Smooth muscle cell (in vitro differentiated cells): ENCODE data around the gene KIAA1755. TPM values are rescaled to one million over a fixed set of nuclear protein-coding genes. Genes with fewer than 3 reads are reported as not detected.

Experiments
- DNase-seq: peaks from one replicate; lab custom pipeline; 2025; ENCODE audit not compliant: unreplicated experiment; lab: John Stamatoyannopoulos, UW
- H2AFZ ChIP-seq: fragments of 200-600 bp; sonication (generic); 2 replicates; pipeline ENCODE4 v1.6.0; 2016; ENCODE audit warnings: antibody characterized with exemption, low read depth, mild to moderate bottlenecking
- H3F3A ChIP-seq: fragments of 200-600 bp; sonication (generic); 2 replicates; pipeline ENCODE4 v1.6.0; 2017; ENCODE audit warnings: antibody characterized with exemption, low read depth
- H3K27ac ChIP-seq: fragments of 200-600 bp; sonication (generic); 2 replicates; pipeline ENCODE4 v1.5.1; 2016; ENCODE audit warnings: low read depth, mild to moderate bottlenecking
- H3K27me3 ChIP-seq: fragments of 200-600 bp; sonication (generic); 2 replicates; pipeline ENCODE4 v1.6.1; 2016; ENCODE audit warnings: low read depth, mild to moderate bottlenecking
- H3K36me3 ChIP-seq: fragments of 200-600 bp; sonication (generic); 2 replicates; pipeline ENCODE4 v1.5.1; 2016; ENCODE audit warnings: low read depth
- H3K4me1 ChIP-seq: fragments of 200-600 bp; sonication (generic); 2 replicates; pipeline ENCODE4 v1.5.1; 2016; ENCODE audit warnings: low read depth
- H3K4me2 ChIP-seq: fragments of 200-600 bp; sonication (generic); 2 replicates; pipeline ENCODE4 v1.6.0; 2016; ENCODE audit warnings: mild to moderate bottlenecking
- H3K4me3 ChIP-seq: fragments of 200-600 bp; sonication (generic); 2 replicates; pipeline ENCODE4 v1.5.1; 2016; ENCODE audit warnings: mild to moderate bottlenecking
- H3K79me2 ChIP-seq: fragments of 200-600 bp; sonication (generic); 2 replicates; pipeline ENCODE4 v1.6.0; 2016; ENCODE audit warnings: low read depth, mild to moderate bottlenecking
- H3K9ac ChIP-seq: fragments of 200-600 bp; sonication (generic); 2 replicates; pipeline ENCODE4 v1.6.0; 2016; ENCODE audit warnings: low read depth
- H3K9me3 ChIP-seq: fragments of 200-600 bp; sonication (generic); replicated peaks from 2 replicates; pipeline ENCODE4 v1.5.1; 2016; ENCODE audit warnings: low read depth
- H4K20me1 ChIP-seq: fragments of 200-600 bp; sonication (generic); 2 replicates; pipeline ENCODE4 v1.6.0; 2016; ENCODE audit warnings: low read depth
- WGBS: methylation state at CpG from one replicate; pipeline ENCODE4 v1.1.7; 2016; ENCODE audit warnings: low lambda C conversion rate; 5-methylcytosine and 5-hydroxymethylcytosine counted together
- polyA plus RNA-seq: library from polyadenylated mRNA; unstranded; fragments of >200 nt; fragmentation: Nextera tagmentation; extraction: Ambion mirVana; gene quantifications from 2 replicates; pipeline ENCODE4 v1.2.1, GENCODE V29; 2016
- total RNA-seq: library from RNA; depleted of rRNA; stranded (reverse); fragments of >200 nt; gene quantifications from 2 replicates; pipeline ENCODE4 v1.2.3, GENCODE V29; 2014
- TF ChIP-seq, protein P1 (sequence below): fragments of 200-600 bp; sonication (generic); IDR thresholded peaks from 2 replicates; pipeline ENCODE4 v1.5.1; 2017; ENCODE audit warnings: borderline replicate concordance, mild to moderate bottlenecking, antibody characterized with exemption; ENCODE audit not compliant: insufficient read depth, poor library complexity, severe bottlenecking

KIAA1755 gene
- total and polyA plus RNA-seq, 2 experiments from 2014 or later, result 0.17 TPM; not detected in 1

DNA sequence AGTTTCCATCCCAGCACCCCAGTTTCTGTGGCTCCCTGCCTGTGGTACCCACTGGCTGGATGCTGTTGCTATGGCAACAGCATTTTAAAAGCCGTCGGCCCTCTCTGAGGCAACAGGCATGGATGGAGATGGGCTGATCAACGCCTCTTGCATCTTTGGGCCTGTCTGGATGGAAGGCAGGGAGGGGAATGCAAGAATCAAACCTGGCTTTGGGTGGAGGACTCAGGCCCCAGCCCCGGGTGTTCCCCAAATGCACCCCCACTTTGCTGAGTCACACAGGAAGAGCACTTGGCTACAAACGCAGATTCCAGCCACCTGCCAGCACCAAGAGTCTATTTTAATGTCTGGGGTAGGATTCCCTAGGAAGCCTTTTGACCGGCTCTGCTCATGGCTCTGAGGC lies 49.8 kb downstream of the KIAA1755 start:
- Histone ChIP-seq H4K20me1 (no peaks in the 10 kb centered on the region), H3K27me3 (no peaks in the 10 kb centered on the region), H2AFZ (no peak overlapping the region), H3K4me2 (no peak overlapping the region), H3K27ac (no peak overlapping the region), H3F3A (no peaks in the 10 kb centered on the region), H3K4me1 (no peaks in the 10 kb centered on the region), H3K9me3 (no peaks in the 10 kb centered on the region), H3K36me3 (no peaks in the 10 kb centered on the region), H3K79me2 (no peaks in the 10 kb centered on the region), H3K9ac (no peak overlapping the region), H3K4me3 (no peak overlapping the region)
- DNase-seq, result no peak
- 80% methylated on average over 6 of the region's 6 CpGs for WGBS
- TF ChIP-seq, protein P1, sequence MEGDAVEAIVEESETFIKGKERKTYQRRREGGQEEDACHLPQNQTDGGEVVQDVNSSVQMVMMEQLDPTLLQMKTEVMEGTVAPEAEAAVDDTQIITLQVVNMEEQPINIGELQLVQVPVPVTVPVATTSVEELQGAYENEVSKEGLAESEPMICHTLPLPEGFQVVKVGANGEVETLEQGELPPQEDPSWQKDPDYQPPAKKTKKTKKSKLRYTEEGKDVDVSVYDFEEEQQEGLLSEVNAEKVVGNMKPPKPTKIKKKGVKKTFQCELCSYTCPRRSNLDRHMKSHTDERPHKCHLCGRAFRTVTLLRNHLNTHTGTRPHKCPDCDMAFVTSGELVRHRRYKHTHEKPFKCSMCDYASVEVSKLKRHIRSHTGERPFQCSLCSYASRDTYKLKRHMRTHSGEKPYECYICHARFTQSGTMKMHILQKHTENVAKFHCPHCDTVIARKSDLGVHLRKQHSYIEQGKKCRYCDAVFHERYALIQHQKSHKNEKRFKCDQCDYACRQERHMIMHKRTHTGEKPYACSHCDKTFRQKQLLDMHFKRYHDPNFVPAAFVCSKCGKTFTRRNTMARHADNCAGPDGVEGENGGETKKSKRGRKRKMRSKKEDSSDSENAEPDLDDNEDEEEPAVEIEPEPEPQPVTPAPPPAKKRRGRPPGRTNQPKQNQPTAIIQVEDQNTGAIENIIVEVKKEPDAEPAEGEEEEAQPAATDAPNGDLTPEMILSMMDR, result no peak

DNA sequence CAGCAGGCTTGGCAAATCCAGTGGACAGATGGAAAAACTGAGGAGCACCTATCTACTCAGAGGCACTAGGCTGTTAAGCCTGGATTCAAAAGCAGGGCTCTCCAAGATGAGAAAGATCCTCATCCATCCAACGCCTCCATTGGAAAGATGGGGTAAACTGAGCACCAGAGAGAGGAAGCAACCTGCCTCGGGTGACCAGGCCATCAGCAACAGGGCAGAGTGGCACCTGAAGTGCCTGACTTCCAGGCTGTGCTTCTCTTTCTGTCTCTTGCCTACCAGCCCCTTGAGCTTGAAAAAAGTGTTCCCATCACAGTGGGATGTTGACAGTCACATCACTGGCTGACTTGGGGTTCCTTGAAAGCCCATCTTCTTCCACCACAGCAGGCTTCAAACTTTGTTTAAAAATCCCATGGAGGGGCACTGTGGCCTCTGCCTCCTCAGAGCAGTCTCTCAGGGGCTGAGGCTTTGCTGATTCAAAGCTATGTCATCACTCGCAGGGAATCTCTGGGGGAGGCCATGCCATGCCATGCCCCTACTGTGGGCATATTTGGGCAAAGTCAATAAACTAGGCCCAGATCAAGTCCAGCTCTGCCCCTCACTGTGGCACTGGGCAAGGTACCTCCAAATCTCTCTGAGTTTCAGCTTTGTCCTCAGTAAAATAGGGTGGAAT lies 50.7 kb downstream of the KIAA1755 start:
- no peaks in the 10 kb centered on the region for H3F3A ChIP-seq
- TF ChIP-seq, protein P1, result no peak
- no peak overlapping the region for H2AFZ ChIP-seq
- no peak overlapping the region for H3K4me2 ChIP-seq
- H4K20me1 ChIP-seq, result no peaks in the 10 kb centered on the region
- no peaks in the 10 kb centered on the region for H3K27me3 ChIP-seq
- H3K79me2 ChIP-seq, result no peaks in the 10 kb centered on the region
- no peak overlapping the region for H3K4me3 ChIP-seq
- no peaks in the 10 kb centered on the region for H3K4me1 ChIP-seq
- no peak overlapping the region for H3K9ac ChIP-seq
- H3K27ac ChIP-seq, result no peak overlapping the region
- H3K9me3 ChIP-seq, result no peaks in the 10 kb centered on the region
- DNase-seq, result no peak
- no peaks in the 10 kb centered on the region for H3K36me3 ChIP-seq
- 80% methylated on average over 3 of the region's 3 CpGs for WGBS

DNA sequence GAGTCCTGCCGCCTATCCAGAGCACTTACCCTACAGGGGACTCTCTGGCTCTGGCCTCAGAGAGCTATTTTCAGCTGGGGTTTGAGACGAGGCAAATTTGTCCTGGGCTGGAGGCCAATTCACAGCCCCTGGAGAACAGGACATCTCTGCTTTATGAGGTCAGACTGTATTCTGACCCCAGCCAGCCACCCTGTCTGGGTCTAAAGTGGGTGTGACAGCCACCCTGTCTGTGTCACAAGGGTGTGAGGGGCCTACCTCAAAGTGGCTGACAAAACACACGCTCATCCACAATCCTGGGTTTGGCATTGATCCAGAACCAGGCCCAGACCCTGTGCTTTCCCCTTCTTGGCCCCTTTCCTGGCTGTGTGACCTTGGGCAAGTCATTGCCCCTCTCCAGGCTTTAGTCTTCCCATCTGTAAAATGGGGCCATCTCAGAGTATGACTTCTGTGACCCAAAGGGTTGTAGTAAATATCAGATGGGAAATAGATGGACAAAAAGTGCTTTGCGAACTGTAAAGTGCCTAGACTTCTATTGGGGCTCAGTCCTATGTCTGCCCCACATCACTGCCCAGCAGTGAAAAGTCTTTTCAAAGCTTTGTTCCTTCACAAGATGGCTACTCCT lies 51.4 kb downstream of the KIAA1755 start:
- no peak overlapping the region for H3K27ac ChIP-seq
- H3K4me1 ChIP-seq, result no peaks in the 10 kb centered on the region
- H3K4me2 ChIP-seq, result no peak overlapping the region
- no peak overlapping the region for H2AFZ ChIP-seq
- WGBS, result 67% methylated on average over 4 of the region's 4 CpGs
- DNase-seq, result no peak
- H3K36me3 ChIP-seq, result no peaks in the 10 kb centered on the region
- H3K27me3 ChIP-seq, result no peaks in the 10 kb centered on the region
- H3K4me3 ChIP-seq, result no peak overlapping the region
- H3F3A ChIP-seq, result no peaks in the 10 kb centered on the region
- H4K20me1 ChIP-seq, result no peaks in the 10 kb centered on the region
- TF ChIP-seq, protein P1, result no peak
- H3K9ac ChIP-seq, result no peak overlapping the region
- no peaks in the 10 kb centered on the region for H3K79me2 ChIP-seq
- H3K9me3 ChIP-seq, result no peaks in the 10 kb centered on the region

DNA sequence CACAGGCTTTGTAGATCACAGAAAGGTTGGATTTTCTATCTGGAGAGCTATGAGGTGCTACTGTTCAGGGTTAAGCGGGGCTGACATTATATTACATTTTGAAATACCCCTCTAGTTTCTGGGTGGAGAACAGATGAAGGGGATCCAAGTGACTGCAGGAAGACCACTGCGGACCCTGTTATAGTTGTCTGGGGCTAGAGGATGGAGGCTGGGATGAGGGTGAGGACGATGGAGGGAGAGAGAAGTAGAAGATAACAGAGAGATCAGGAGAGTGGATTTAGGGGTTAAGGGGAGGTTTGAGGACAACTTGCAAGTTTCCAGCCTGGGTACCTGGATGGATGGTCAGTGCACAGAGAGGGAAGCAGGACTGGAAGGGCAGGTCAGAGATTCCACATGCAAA lies 52.0 kb downstream of the KIAA1755 start:
- Histone ChIP-seq H3K79me2 (no peaks in the 10 kb centered on the region), H4K20me1 (no peaks in the 10 kb centered on the region), H3K9me3 (no peaks in the 10 kb centered on the region), H3K4me3 (no peak overlapping the region), H3K4me1 (no peaks in the 10 kb centered on the region), H3K4me2 (no peak overlapping the region), H3K27ac (no peak overlapping the region), H3K9ac (no peak overlapping the region), H3K27me3 (no peaks in the 10 kb centered on the region), H3F3A (peaks cover 5% of the 10 kb centered on the region), H2AFZ (no peak overlapping the region), H3K36me3 (no peaks in the 10 kb centered on the region)
- TF ChIP-seq, protein P1, result no peak
- WGBS, result 97% methylated on average over 3 of the region's 3 CpGs
- DNase-seq, result no peak
